WTC11 (cell line): ENCODE measurements around the gene EMILIN3. TPM values are rescaled to one million over a fixed set of nuclear protein-coding genes. Genes with fewer than 3 reads are reported as not detected.

Experiments
- ATAC-seq: fragments of 200-7000 bp; cut with Tn5 transposase; 2 replicates; pipeline ENCODE4 v1.10.0; 2021; ENCODE audit warnings: mild to moderate bottlenecking, moderate library complexity
- CTCF ChIA-PET: fragments of 300-600 bp; sonication (Branson Sonifier 250); formaldehyde crosslinking; loops from one replicate; lab custom pipeline; 2021; ENCODE audit warnings: antibody characterized with exemption; lab: Charles Lee
- POLR2A ChIA-PET: fragments of 350-600 bp; sonication (Branson Sonifier 250); formaldehyde crosslinking; loops from one replicate; lab custom pipeline; 2021; ENCODE audit warnings: antibody characterized with exemption; lab: Charles Lee
- DNase-seq: peaks from one replicate; pipeline ENCODE4 v3.0.0; 2021; ENCODE audit warnings: low spot score
- H3K27ac Mint-ChIP-seq: 2 replicates; pipeline ENCODE4 v1.8.0; 2021; ENCODE audit warnings: mixed read lengths
- H3K27me3 Mint-ChIP-seq: 2 replicates; pipeline ENCODE4 v1.8.0; 2021; ENCODE audit warnings: low read depth, mild to moderate bottlenecking, moderate library complexity, mixed read lengths
- H3K36me3 Mint-ChIP-seq: 2 replicates; pipeline ENCODE4 v1.8.0; 2021; ENCODE audit warnings: mixed read lengths
- H3K4me1 Mint-ChIP-seq: 2 replicates; pipeline ENCODE4 v1.8.0; 2022; ENCODE audit warnings: mixed read lengths
- H3K4me3 Mint-ChIP-seq: 2 replicates; pipeline ENCODE4 v1.8.0; 2021; ENCODE audit warnings: mild to moderate bottlenecking, moderate library complexity, mixed read lengths
- H3K9me3 Mint-ChIP-seq: 2 replicates; pipeline ENCODE4 v1.8.0; 2021; ENCODE audit warnings: mixed read lengths
- ATF1 ChIP-seq: sonication (generic); formaldehyde crosslinking; IDR thresholded peaks from 2 replicates; pipeline ENCODE4 v1.8.1; 2023; ENCODE audit warnings: mild to moderate bottlenecking, moderate library complexity, missing genetic modification reagents
- ATF6 ChIP-seq: sonication (generic); formaldehyde crosslinking; IDR thresholded peaks from 2 replicates; pipeline ENCODE4 v1.8.1; 2023; ENCODE audit warnings: mild to moderate bottlenecking, missing genetic modification reagents
- FOXJ3 ChIP-seq: sonication (generic); formaldehyde crosslinking; IDR thresholded peaks from 2 replicates; pipeline ENCODE4 v1.9.0; 2021; ENCODE audit warnings: missing genetic modification reagents, mild to moderate bottlenecking, borderline replicate concordance
- HMGA2 ChIP-seq: fragments of 250-450 bp; sonication (Bioruptor Pico); IDR thresholded peaks from 2 replicates; pipeline ENCODE4 v1.4.0; 2021; ENCODE audit warnings: mild to moderate bottlenecking, moderate library complexity
- KAT7 ChIP-seq: sonication (generic); formaldehyde crosslinking; IDR thresholded peaks from 2 replicates; pipeline ENCODE4 v1.8.1; 2023; ENCODE audit warnings: missing genetic modification reagents, mild to moderate bottlenecking, borderline replicate concordance
- MLX ChIP-seq: sonication (generic); formaldehyde crosslinking; IDR thresholded peaks from 2 replicates; pipeline ENCODE4 v1.8.1; 2023; ENCODE audit warnings: mild to moderate bottlenecking, missing genetic modification reagents, moderate library complexity
- RELA ChIP-seq: sonication (generic); formaldehyde crosslinking; IDR thresholded peaks from 2 replicates; pipeline ENCODE4 v1.8.1; 2022; ENCODE audit warnings: missing genetic modification reagents, mild to moderate bottlenecking, borderline replicate concordance
- ZNF263 ChIP-seq: sonication (generic); formaldehyde crosslinking; IDR thresholded peaks from 2 replicates; pipeline ENCODE4 v1.8.1; 2022; ENCODE audit warnings: low read depth, mild to moderate bottlenecking, moderate library complexity, missing genetic modification reagents
- ZNF396 ChIP-seq: fragments of 250-450 bp; sonication (Bioruptor Pico); IDR thresholded peaks from 2 replicates; pipeline ENCODE4 v1.8.0; 2021; ENCODE audit warnings: mild to moderate bottlenecking, moderate library complexity, borderline replicate concordance
- total RNA-seq: library from RNA; stranded (reverse); gene quantifications from 3 replicates; pipeline ENCODE4 v1.2.3, GENCODE V29; 2021
- TF ChIP-seq, protein P1 (sequence below): sonication (generic); formaldehyde crosslinking; IDR thresholded peaks from 2 replicates; pipeline ENCODE4 v1.8.0; 2022; ENCODE audit warnings: mild to moderate bottlenecking, missing genetic modification reagents
- TF ChIP-seq, protein P2 (sequence below): sonication (generic); formaldehyde crosslinking; IDR thresholded peaks from 2 replicates; pipeline ENCODE4 v1.8.1; 2022; ENCODE audit warnings: low read depth, missing genetic modification reagents, borderline replicate concordance
- TF ChIP-seq, protein P3 (sequence below): sonication (generic); formaldehyde crosslinking; IDR thresholded peaks from 2 replicates; pipeline ENCODE4 v1.8.0; 2022; ENCODE audit warnings: mild to moderate bottlenecking, missing genetic modification reagents
- TF ChIP-seq, protein P4 (sequence below): fragments of 250-450 bp; sonication (Bioruptor Pico); IDR thresholded peaks from 2 replicates; pipeline ENCODE4 v2.1.2; 2022; ENCODE audit warnings: mild to moderate bottlenecking, moderate library complexity

The EMILIN3 gene
- total RNA-seq, 1 experiment from 2014 or later, result 5.5 TPM

- TF ChIP-seq, protein P1, sequence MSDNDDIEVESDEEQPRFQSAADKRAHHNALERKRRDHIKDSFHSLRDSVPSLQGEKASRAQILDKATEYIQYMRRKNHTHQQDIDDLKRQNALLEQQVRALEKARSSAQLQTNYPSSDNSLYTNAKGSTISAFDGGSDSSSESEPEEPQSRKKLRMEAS, result no peak
- TF ChIP-seq KAT7 (CRISPR knock-in tag), result no peak
- no peak for TF ChIP-seq MLX (CRISPR knock-in tag)
Measured at GRCh38 chr20:41358717-41359116, 7.9 kb downstream of the EMILIN3 start (continued).

DNA sequence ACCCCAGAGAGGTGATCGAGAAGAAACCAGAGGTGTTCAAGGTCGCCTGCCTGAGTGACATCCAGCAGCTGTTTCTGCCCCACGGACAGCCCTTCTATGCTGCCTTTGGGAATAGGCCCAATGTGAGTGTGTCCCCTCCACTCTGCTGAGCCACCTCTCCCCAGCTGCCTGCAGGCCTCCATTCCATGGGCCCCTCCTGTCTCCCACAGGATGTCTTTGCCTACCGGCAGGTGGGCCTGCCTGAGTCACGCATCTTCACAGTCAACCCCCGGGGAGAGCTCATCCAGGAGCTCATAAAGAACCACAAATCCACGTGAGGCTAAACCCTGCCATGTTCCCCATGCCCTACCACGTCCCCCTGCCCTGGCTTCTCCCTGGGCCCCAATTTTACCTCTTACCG lies 8.4 kb downstream of the EMILIN3 start:
- Mint-ChIP-seq H3K36me3 (no peaks in the 10 kb centered on the region), H3K9me3 (no peaks in the 10 kb centered on the region), H3K27ac (no peak overlapping the region), H3K27me3 (no peaks in the 10 kb centered on the region), H3K4me3 (no peak overlapping the region), H3K4me1 (no peaks in the 10 kb centered on the region)
- ChIA-PET POLR2A (no interaction called here), CTCF (interaction anchor here (0.6 to 1.9 kb wide), 10 partner anchors 18 to 223 kb away, joined by 3 to 17 read pairs (median 3); partner anchors contain the start of gene LPIN3)
- ATAC-seq (no peak), DNase-seq (no peak)
- TF ChIP-seq ATF1, result no peak
- TF ChIP-seq, protein P1, result no peak
- TF ChIP-seq, protein P2, sequence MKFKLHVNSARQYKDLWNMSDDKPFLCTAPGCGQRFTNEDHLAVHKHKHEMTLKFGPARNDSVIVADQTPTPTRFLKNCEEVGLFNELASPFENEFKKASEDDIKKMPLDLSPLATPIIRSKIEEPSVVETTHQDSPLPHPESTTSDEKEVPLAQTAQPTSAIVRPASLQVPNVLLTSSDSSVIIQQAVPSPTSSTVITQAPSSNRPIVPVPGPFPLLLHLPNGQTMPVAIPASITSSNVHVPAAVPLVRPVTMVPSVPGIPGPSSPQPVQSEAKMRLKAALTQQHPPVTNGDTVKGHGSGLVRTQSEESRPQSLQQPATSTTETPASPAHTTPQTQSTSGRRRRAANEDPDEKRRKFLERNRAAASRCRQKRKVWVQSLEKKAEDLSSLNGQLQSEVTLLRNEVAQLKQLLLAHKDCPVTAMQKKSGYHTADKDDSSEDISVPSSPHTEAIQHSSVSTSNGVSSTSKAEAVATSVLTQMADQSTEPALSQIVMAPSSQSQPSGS (CRISPR knock-in tag), result no peak
- no peak for TF ChIP-seq RELA (CRISPR knock-in tag)
- TF ChIP-seq, protein P3, sequence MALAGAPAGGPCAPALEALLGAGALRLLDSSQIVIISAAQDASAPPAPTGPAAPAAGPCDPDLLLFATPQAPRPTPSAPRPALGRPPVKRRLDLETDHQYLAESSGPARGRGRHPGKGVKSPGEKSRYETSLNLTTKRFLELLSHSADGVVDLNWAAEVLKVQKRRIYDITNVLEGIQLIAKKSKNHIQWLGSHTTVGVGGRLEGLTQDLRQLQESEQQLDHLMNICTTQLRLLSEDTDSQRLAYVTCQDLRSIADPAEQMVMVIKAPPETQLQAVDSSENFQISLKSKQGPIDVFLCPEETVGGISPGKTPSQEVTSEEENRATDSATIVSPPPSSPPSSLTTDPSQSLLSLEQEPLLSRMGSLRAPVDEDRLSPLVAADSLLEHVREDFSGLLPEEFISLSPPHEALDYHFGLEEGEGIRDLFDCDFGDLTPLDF (CRISPR knock-in tag), result no peak
- no peak for TF ChIP-seq ZNF263 (CRISPR knock-in tag)
- no peak for TF ChIP-seq ZNF396 (CRISPR knock-in tag)
- TF ChIP-seq HMGA2 (CRISPR knock-in tag), result no peak

- CTCF ChIA-PET, result interaction anchor here (0.6 to 1.9 kb wide), 7 partner anchors 17 to 222 kb away, joined by 3 to 17 read pairs (median 3); partner anchors contain the start of gene LPIN3
- no peaks in the 10 kb centered on the region for H3K4me1 Mint-ChIP-seq
- no peak for ATAC-seq
- no peak for TF ChIP-seq ATF6
- no peak for TF ChIP-seq FOXJ3 (CRISPR knock-in tag)
- TF ChIP-seq, protein P4, sequence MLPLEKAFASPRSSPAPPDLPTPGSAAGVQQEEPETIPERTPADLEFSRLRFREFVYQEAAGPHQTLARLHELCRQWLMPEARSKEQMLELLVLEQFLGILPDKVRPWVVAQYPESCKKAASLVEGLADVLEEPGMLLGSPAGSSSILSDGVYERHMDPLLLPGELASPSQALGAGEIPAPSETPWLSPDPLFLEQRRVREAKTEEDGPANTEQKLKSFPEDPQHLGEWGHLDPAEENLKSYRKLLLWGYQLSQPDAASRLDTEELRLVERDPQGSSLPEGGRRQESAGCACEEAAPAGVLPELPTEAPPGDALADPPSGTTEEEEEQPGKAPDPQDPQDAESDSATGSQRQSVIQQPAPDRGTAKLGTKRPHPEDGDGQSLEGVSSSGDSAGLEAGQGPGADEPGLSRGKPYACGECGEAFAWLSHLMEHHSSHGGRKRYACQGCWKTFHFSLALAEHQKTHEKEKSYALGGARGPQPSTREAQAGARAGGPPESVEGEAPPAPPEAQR (CRISPR knock-in tag), result no peak
- TF ChIP-seq, all 79 proteins: peak for 0
- Mint-ChIP-seq H3K27me3 (no peaks in the 10 kb centered on the region), H3K9me3 (no peaks in the 10 kb centered on the region), H3K4me3 (no peak overlapping the region), H3K27ac (no peak overlapping the region), H3K36me3 (no peaks in the 10 kb centered on the region)
- POLR2A ChIA-PET, result interaction anchor here (0.5 kb wide), 1 partner anchor 29 kb away, joined by 3 read pairs; no protein-coding TSS in a partner anchor
- no peak for DNase-seq
Measured at GRCh38 chr20:41357424-41358163, 9.0 kb downstream of the EMILIN3 start.
